H9 (cell line): ENCODE measurements around the gene CEP164. TPM values are rescaled to one million over a fixed set of nuclear protein-coding genes. Genes with fewer than 3 reads are reported as not detected.

Source experiments
- DNase-seq: peaks from one replicate; pipeline ENCODE4 v3.0.0-alpha.2; 2017
- H2AFZ ChIP-seq: one replicate; pipeline ENCODE4 v1.6.1; 2013; ENCODE audit warnings: mild to moderate bottlenecking, low read length, control low read depth, moderate library complexity
- H2AK5ac ChIP-seq: 2 replicates; pipeline ENCODE4 v1.6.1; 2013; ENCODE audit warnings: low read length, control low read depth, mixed read lengths; ENCODE audit not compliant: insufficient read length
- H2BK120ac ChIP-seq: one replicate; pipeline ENCODE4 v1.6.1; 2013; ENCODE audit warnings: low read depth, mild to moderate bottlenecking, low read length, control low read depth, inconsistent platforms; ENCODE audit not compliant: poor library complexity, severe bottlenecking
- H2BK12ac ChIP-seq: 2 replicates; pipeline ENCODE4 v1.6.1; 2013; ENCODE audit warnings: low read length, control low read depth, mixed read lengths, low read depth; ENCODE audit not compliant: insufficient read length
- H2BK15ac ChIP-seq: 2 replicates; pipeline ENCODE4 v1.6.1; 2013; ENCODE audit warnings: low read depth, low read length, control low read depth
- H2BK20ac ChIP-seq: one replicate; pipeline ENCODE4 v1.6.1; 2013; ENCODE audit warnings: low read depth, mild to moderate bottlenecking, low read length, control low read depth, inconsistent platforms; ENCODE audit not compliant: poor library complexity, severe bottlenecking
- H2BK5ac ChIP-seq: 2 replicates; pipeline ENCODE4 v1.6.1; 2013; ENCODE audit warnings: low read length, control low read depth, mixed read lengths; ENCODE audit not compliant: insufficient read length
- H3K14ac ChIP-seq: 2 replicates; pipeline ENCODE4 v1.6.1; 2013; ENCODE audit warnings: low read length, control low read depth; ENCODE audit not compliant: insufficient read depth
- H3K18ac ChIP-seq: 2 replicates; pipeline ENCODE4 v1.6.1; 2013; ENCODE audit warnings: low read depth, mild to moderate bottlenecking, mixed read lengths, low read length, control low read depth; ENCODE audit not compliant: insufficient read length
- H3K23ac ChIP-seq: 2 replicates; pipeline ENCODE4 v1.6.1; 2013; ENCODE audit warnings: low read length, control low read depth, mixed read lengths, low read depth; ENCODE audit not compliant: insufficient read length
- H3K23me2 ChIP-seq: 2 replicates; pipeline ENCODE4 v1.6.1; 2013; ENCODE audit warnings: low read depth, mild to moderate bottlenecking, mixed read lengths, low read length, control low read depth; ENCODE audit not compliant: insufficient read length, poor library complexity, severe bottlenecking
- H3K27ac ChIP-seq: 2 replicates; pipeline ENCODE4 v1.5.1; 2013; ENCODE audit warnings: low read length, control low read depth, mixed read lengths, low read depth; ENCODE audit not compliant: insufficient read length
- H3K27me3 ChIP-seq: 2 replicates; pipeline ENCODE4 v1.6.1; 2013; ENCODE audit warnings: low read length, control low read depth, inconsistent platforms; ENCODE audit not compliant: insufficient read depth
- H3K4ac ChIP-seq: 2 replicates; pipeline ENCODE4 v1.6.1; 2013; ENCODE audit warnings: low read depth, mild to moderate bottlenecking, control low read depth, inconsistent platforms, low read length, moderate library complexity
- H3K4me1 ChIP-seq: 2 replicates; pipeline ENCODE4 v1.6.1; 2013; ENCODE audit warnings: low read length, control low read depth, inconsistent platforms; ENCODE audit not compliant: insufficient read depth
- H3K4me2 ChIP-seq: 2 replicates; pipeline ENCODE4 v1.6.1; 2013; ENCODE audit warnings: low read length, control low read depth, mixed read lengths; ENCODE audit not compliant: insufficient read length, insufficient read depth
- H3K56ac ChIP-seq: 2 replicates; pipeline ENCODE4 v1.6.1; 2013; ENCODE audit warnings: low read depth, mild to moderate bottlenecking, mixed read lengths, low read length, control low read depth; ENCODE audit not compliant: insufficient read length
- H3K79me1 ChIP-seq: 2 replicates; pipeline ENCODE4 v1.6.1; 2013; ENCODE audit warnings: low read depth, mild to moderate bottlenecking, moderate library complexity, low read length, control low read depth, inconsistent platforms; ENCODE audit not compliant: insufficient read depth, poor library complexity, severe bottlenecking
- H3K79me2 ChIP-seq: 2 replicates; pipeline ENCODE4 v1.6.1; 2013; ENCODE audit warnings: low read length, control low read depth, inconsistent platforms; ENCODE audit not compliant: insufficient read depth
- H3K9ac ChIP-seq: 2 replicates; pipeline ENCODE4 v1.6.1; 2013; ENCODE audit warnings: low read length, control low read depth, mixed read lengths; ENCODE audit not compliant: insufficient read length; ENCODE audit errors: extremely low read depth
- H3K9me3 ChIP-seq: one replicate; pipeline ENCODE4 v1.6.1; 2013; ENCODE audit warnings: low read depth, low read length, inconsistent platforms; ENCODE audit not compliant: control insufficient read depth
- H3T11ph ChIP-seq: one replicate; pipeline ENCODE4 v1.6.1; 2013; ENCODE audit warnings: mild to moderate bottlenecking, low read length, control low read depth, inconsistent platforms
- H4K20me1 ChIP-seq: one replicate; pipeline ENCODE4 v1.6.1; 2013; ENCODE audit not compliant: control insufficient read depth, insufficient read length, insufficient read depth
- H4K5ac ChIP-seq: 2 replicates; pipeline ENCODE4 v1.6.1; 2013; ENCODE audit warnings: low read depth, mild to moderate bottlenecking, mixed read lengths, low read length, control low read depth; ENCODE audit not compliant: insufficient read length
- H4K8ac ChIP-seq: replicated peaks from 2 replicates; pipeline ENCODE4 v1.6.1; 2013; ENCODE audit warnings: low read length, control low read depth, mixed read lengths, low read depth; ENCODE audit not compliant: insufficient read length
- H4K91ac ChIP-seq: 2 replicates; pipeline ENCODE4 v1.6.1; 2013; ENCODE audit warnings: low read depth, mild to moderate bottlenecking, moderate library complexity, mixed read lengths, low read length, control low read depth; ENCODE audit not compliant: insufficient read length
- H3K27ac Mint-ChIP-seq, 3 experiments: 2 replicates in 2 of 3; 3 replicates in 1 of 3; pipeline ENCODE4 v1.8.0; 2020 to 2021; ENCODE audit warnings: mixed read lengths in 3 of 3, mild to moderate bottlenecking in 1 of 3, moderate library complexity in 1 of 3
- H3K27me3 Mint-ChIP-seq: 2 replicates; pipeline ENCODE4 v1.8.0; 2021; ENCODE audit warnings: low read depth, mild to moderate bottlenecking, moderate library complexity, mixed read lengths
- H3K36me3 Mint-ChIP-seq, 3 experiments: 2 replicates in 2 of 3; 3 replicates in 1 of 3; pipeline ENCODE4 v1.8.0; 2020 to 2021; ENCODE audit warnings: low read depth in 3 of 3, mixed read lengths in 3 of 3; ENCODE audit not compliant: insufficient read depth in 1 of 3
- H3K4me1 Mint-ChIP-seq, 2 experiments: 2 replicates each; pipeline ENCODE4 v1.8.0; 2020; ENCODE audit warnings: mixed read lengths in 2 of 2
- H3K4me3 Mint-ChIP-seq, 2 experiments: 2 replicates in 1 of 2; 3 replicates in 1 of 2; pipeline ENCODE4 v1.8.0; 2020 to 2021; ENCODE audit warnings: mild to moderate bottlenecking in 2 of 2, mixed read lengths in 2 of 2, moderate library complexity in 1 of 2
- H3K9me3 Mint-ChIP-seq, 2 experiments: 2 replicates in 1 of 2; 3 replicates in 1 of 2; pipeline ENCODE4 v1.8.0; 2020; ENCODE audit warnings: mild to moderate bottlenecking in 2 of 2, mixed read lengths in 2 of 2, moderate library complexity in 1 of 2
- WGBS: extraction: QIAGEN DNeasy Blood & Tissue Kit; methylation state at CpG from one replicate; pipeline ENCODE4 v1.1.7; 2013; ENCODE audit warnings: missing lambda C conversion rate, low lambda C conversion rate, mixed read lengths; ENCODE audit not compliant: insufficient read length; ENCODE audit errors: extremely low coverage; 5-methylcytosine and 5-hydroxymethylcytosine counted together
- total RNA-seq: library from RNA; stranded (reverse); gene quantifications from 2 replicates; pipeline ENCODE4 v1.2.1, GENCODE V29; 2021
- TF ChIP-seq, protein P1 (sequence below): fragments of 200-600 bp; sonication (generic); conservative IDR thresholded peaks from 3 replicates; pipeline ENCODE4 v1.8.0; 2021; ENCODE audit warnings: antibody characterized with exemption, mild to moderate bottlenecking

Gene CEP164
- total RNA-seq, 1 experiment from 2014 or later = 24.9 TPM

- Mint-ChIP-seq H3K27me3 (peaks cover 13% of the 10 kb centered on the region), H3K4me1 (peaks cover 10 to 12% of the 10 kb centered on the region in 2 experiments), H3K27ac (no peak overlapping the region), H3K4me3 (no peak overlapping the region), H3K36me3 (no peaks in the 10 kb centered on the region), H3K9me3 (peaks cover 0 to 4% of the 10 kb centered on the region in 2 experiments; a peak in 2 of 5 replicates)
- no peak overlapping the region for H3K23ac ChIP-seq
- no peak overlapping the region for H3K56ac ChIP-seq
- H3K27me3 ChIP-seq = no peaks in the 10 kb centered on the region
- H3K79me1 ChIP-seq = no peaks in the 10 kb centered on the region
- no peaks in the 10 kb centered on the region for H3K9me3 ChIP-seq
- no peak overlapping the region for H2BK15ac ChIP-seq
- no peak overlapping the region for H4K91ac ChIP-seq
- H2BK120ac ChIP-seq = no peak overlapping the region
- H2BK12ac ChIP-seq = no peak overlapping the region
- H3K9ac ChIP-seq = no peak overlapping the region
- no CpG with 5 or more reads among the region's 14 CpGs for WGBS
- no peak overlapping the region for H4K8ac ChIP-seq
- H3K4me1 ChIP-seq = no peaks in the 10 kb centered on the region
- H3K4ac ChIP-seq = no peak overlapping the region
- H3K27ac ChIP-seq = no peak overlapping the region
- H3K4me2 ChIP-seq = no peak overlapping the region
- no peak overlapping the region for H2BK5ac ChIP-seq
- H3K18ac ChIP-seq = no peak overlapping the region
- no peak for DNase-seq
- peak overlapping the region; percentile 72 for H3K14ac ChIP-seq
- TF ChIP-seq, protein P1, sequence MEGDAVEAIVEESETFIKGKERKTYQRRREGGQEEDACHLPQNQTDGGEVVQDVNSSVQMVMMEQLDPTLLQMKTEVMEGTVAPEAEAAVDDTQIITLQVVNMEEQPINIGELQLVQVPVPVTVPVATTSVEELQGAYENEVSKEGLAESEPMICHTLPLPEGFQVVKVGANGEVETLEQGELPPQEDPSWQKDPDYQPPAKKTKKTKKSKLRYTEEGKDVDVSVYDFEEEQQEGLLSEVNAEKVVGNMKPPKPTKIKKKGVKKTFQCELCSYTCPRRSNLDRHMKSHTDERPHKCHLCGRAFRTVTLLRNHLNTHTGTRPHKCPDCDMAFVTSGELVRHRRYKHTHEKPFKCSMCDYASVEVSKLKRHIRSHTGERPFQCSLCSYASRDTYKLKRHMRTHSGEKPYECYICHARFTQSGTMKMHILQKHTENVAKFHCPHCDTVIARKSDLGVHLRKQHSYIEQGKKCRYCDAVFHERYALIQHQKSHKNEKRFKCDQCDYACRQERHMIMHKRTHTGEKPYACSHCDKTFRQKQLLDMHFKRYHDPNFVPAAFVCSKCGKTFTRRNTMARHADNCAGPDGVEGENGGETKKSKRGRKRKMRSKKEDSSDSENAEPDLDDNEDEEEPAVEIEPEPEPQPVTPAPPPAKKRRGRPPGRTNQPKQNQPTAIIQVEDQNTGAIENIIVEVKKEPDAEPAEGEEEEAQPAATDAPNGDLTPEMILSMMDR = no peak
- H2AK5ac ChIP-seq = no peak overlapping the region
- no peak overlapping the region for H3T11ph ChIP-seq
- H4K20me1 ChIP-seq = no peaks in the 10 kb centered on the region
- H4K5ac ChIP-seq = no peak overlapping the region
- no peaks in the 10 kb centered on the region for H3K23me2 ChIP-seq
- no peak overlapping the region for H2BK20ac ChIP-seq
- no peak overlapping the region for H2AFZ ChIP-seq
- no peaks in the 10 kb centered on the region for H3K79me2 ChIP-seq
Observed at GRCh38 chr11:117437791-117438130, 110.1 kb downstream of the CEP164 start.
